GM19395 (cell line): ENCODE data around the gene SMYD3.
A peak's percentile ranks its signal among the peaks of the same experiment; 100 is the strongest.
"Not testable (repeated sequence)": the region's sequence is repeated elsewhere in the genome, so short reads cannot be mapped to it uniquely, and the experiment has no call there.

Experiments used
- ATAC-seq: cut with Tn5 transposase; IDR thresholded peaks from one replicate; pipeline ENCODE4 v1.9.1; 2021; ENCODE audit warnings: mild to moderate bottlenecking, moderate library complexity; ENCODE audit not compliant: unreplicated experiment

Gene SMYD3

DNA sequence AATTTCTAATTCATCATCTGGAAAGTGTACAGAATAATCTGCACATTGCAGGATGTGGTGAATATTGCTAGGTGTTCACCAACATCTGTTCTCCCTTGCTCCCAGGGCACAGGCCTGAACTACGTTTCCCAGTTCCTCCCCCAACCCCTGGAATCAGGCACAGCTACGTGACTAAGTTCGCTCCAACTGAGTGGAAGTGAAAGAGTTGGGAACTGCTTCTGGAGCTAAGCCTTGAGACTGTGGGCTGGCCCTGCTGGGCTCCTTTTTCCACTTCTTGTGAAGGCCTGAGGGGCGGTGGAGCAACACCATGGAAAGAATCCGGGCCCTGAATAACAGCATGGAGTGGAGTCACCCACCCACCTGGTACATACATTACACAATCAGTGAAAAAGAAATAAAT lies 534.6 kb downstream of the SMYD3 start:
- ATAC-seq = no peak

DNA sequence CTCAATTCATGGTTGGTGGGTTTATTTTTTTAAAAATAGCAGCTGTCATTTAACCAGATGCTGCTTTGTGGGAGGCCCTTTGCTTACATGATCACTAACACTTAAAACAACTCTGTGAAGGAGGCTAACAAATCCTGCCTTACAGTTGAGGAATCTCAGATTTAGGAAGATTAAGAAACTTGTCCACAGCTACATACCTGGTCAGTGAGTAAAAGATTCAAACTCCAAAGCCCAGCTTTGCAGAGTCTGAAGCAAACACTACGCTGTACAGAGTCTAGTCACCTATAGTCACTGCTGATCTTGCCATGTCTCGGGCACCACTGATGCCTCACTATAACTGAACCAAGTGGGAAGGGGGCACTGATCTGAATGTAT lies 535.4 kb downstream of the SMYD3 start:
- ATAC-seq = no peak

- ATAC-seq = not testable (repeated sequence)
Observed at GRCh38 chr1:245971076-245971710, 535.9 kb downstream of the SMYD3 start.

- ATAC-seq = no peak
Observed at GRCh38 chr1:245969283-245969682, 537.8 kb downstream of the SMYD3 start.

GRCh38 chr1:245968775-245969174 lies 538.3 kb downstream of the SMYD3 start:
- no peak for ATAC-seq

- ATAC-seq = no peak
Observed at GRCh38 chr1:245965398-245965797, 541.7 kb downstream of the SMYD3 start.

- ATAC-seq = no peak
Observed at GRCh38 chr1:245963649-245964048, 543.4 kb downstream of the SMYD3 start.

DNA sequence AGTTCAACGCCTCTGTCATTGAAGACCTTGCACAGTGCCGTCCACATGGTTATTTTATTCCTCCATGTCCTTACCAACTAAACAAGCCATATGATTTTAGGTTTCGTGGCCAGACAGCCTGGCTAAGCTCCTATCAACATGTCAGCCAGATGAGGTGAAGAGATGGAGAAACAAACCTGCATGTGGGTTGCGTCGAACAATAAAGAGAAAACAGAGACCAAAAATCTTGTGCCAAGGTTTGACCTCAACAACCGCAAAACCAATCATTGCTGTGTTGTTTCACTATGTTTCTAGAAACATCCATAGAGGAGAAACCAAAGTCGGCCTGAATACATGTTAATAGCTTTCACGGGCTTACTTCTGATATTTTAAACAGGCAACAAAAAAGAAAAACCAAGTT lies 544.6 kb downstream of the SMYD3 start:
- no peak for ATAC-seq

DNA sequence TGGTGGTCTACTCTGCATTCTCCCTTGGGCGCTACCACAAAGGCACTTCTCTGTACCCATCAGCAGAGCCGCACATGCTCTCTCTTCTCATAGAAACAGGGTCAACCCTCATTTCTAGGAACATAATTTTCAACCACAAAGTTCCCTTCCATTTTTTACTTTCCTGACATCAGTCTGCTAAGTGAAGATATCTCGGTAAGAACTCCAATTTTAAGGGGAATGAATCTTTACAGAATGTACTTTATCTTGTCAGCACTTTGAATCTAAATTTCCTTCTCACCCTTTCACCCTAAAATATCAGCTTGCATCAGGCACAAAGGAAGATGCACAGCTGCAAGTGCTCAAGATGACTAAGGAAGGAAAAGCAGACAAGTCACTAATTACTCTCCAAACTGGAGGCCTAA lies 545.9 kb downstream of the SMYD3 start:
- no peak for ATAC-seq

GRCh38 chr1:245960171-245960570 lies 546.9 kb downstream of the SMYD3 start:
- no peak for ATAC-seq

DNA sequence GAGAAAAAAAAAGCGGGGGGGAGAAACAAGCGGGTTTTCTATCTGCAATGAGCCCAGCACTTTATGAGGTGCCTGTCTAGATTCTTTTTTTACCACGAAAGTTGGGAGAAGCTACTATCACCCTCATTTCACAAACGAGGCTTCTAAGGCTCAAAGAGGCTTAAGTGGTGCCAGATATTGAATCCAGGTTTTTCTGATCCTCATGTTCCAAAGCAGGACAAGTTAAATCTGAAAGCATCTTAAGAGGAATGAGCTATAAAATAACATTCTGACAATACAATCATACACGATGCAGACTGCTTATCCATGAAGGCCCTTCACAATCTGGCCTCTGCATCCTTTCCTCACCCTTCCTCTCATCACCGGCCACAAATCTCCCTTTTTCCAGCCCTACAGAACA lies 549.1 kb downstream of the SMYD3 start:
- ATAC-seq = no peak

DNA sequence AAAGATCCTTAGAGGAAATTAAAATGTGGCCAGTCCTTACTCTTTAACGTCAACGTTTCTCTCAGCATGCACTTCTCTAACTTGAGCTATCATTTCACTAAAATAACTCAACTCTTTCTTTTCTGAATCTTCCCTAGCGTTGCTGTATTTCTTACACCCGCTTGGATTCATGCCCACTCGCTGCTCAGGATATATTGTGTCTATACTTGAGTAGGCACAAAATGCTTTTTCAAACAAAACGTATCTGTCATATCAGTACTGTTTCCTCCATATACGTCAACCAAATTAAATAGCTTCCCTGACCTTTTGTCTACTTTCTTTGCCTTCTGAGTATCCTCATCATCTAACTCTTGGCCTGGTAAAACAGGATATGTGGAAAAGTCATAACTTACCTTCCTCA lies 549.7 kb downstream of the SMYD3 start:
- ATAC-seq = no peak

DNA sequence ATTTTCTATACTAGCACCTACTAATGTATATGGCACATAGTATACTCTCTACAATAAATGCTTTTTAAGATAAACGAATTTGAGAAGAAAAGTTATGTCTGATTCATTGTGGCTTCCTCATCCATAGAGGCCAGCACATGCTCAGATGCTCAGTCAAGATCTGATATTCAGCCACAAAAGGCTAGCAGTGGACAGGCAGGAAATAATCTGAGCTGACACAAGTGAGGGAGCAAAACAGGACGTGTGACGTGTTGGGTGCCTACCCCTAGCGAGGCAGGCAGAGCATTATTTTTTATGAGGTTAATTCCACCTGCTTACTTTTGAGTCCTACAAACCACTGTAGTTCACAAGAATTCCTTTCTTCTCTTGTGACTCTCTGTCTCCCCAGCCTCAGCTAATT lies 550.9 kb downstream of the SMYD3 start:
- ATAC-seq = no peak

DNA sequence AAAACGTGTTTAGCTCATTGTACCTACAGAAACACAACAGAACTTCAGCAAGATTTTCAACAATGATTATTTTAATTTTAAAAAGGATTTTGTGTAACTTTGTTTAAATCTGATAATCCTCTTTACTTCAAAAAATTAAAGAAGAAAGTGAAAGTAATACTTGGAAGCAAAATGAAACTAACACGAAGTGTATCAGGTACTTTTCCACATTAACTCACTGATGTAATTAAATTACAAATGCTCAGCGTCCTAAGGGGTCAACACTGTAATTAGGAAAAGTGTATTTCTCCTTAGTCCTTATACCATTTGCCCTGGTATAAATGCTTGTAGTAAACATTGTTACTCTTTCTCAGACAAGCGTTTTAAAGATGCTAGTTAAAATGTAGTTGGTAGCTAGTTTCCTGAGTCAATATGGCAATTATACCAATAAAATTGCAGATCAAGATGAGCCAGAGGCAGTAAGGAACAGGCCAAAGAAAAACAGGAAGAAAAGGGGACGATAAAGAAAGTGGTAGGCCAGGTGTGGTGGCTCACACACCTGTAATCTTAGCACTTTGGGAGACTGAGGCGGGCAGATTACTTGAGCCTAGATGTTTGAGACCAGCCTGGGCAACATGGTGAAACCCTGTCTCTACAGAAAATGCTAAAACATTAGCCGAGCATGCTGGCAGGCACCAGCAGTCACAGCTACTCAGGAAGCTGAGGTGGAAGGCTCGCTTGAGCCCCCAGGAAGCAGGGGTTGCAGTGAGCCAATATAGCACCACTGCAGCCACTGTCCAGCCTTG lies 553.0 kb downstream of the SMYD3 start:
- ATAC-seq = peak; percentile 63

DNA sequence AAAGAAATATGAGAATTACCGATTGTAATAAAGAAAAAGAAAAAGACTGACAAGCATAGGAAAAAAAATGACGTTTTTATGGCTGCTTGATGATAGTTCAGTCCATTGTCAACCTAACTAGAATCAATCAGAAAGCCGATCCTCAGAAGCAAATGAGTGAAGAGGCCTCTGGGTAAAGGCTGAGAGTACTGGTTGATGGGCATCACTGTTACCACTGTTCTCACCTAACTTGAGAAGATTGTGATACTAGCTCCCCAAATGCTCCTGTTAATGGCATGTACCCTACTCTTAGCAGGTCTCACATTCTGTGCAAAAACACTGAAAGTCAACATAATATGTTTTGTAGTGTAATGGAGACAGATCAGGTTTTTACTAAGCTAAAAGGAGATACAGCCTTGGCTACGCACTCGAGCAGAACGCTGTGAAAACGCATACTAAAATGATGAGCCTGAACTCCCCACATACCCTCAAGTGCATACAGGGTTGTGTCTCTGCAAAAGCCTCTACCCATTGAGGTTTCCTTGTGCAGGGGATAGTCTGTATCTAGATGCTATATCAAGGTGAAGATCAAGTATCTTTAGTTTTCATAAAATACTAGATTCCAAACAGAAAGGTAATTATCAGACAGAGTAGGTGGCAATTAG lies 554.6 kb downstream of the SMYD3 start:
- no peak for ATAC-seq

- no peak for ATAC-seq
Observed at GRCh38 chr1:245948786-245949185, 558.3 kb downstream of the SMYD3 start.

GRCh38 chr1:245946905-245947304 lies 560.2 kb downstream of the SMYD3 start:
- ATAC-seq = no peak

DNA sequence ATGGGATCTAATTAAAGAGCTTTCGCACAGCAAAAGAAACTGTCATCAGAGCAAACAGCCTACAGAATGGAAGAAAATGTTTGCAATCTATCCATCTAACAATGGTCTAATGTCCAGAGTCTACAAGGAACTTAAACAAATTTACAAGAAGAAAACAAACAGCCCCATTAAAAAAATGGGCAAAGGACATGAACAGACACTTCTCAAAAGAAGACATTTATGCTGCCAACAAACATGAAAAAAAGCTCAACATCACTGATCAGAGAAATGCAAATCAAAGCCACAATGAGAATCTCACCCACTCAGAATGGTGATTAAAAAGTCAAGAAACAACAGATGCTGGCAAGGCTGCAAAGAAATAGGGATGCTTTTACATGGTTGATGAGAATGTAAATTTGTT lies 561.9 kb downstream of the SMYD3 start:
- ATAC-seq = not testable (repeated sequence)

DNA sequence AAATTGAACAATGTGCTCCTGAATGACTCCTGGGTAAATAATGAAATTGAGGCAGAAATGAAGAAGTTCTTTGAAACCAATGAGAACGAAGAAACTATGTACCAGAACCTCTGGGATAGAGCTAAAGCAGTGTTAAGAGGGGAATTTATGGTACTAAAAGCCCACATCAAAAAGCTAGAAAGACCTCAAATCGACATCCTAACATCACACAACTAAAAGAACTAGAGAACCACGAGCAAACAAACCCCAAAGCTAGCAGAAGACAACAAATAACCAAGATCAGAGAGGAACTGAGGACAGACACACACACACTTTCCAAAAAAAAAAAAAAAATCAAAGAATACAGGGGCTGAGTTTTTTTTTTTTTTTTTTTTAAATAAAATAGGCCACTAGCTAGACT lies 564.2 kb downstream of the SMYD3 start:
- no peak for ATAC-seq

- not testable (repeated sequence) for ATAC-seq
Observed at GRCh38 chr1:245941771-245942170, 565.3 kb downstream of the SMYD3 start.

GRCh38 chr1:245939756-245940345 lies 567.2 kb downstream of the SMYD3 start:
- ATAC-seq = no peak

DNA sequence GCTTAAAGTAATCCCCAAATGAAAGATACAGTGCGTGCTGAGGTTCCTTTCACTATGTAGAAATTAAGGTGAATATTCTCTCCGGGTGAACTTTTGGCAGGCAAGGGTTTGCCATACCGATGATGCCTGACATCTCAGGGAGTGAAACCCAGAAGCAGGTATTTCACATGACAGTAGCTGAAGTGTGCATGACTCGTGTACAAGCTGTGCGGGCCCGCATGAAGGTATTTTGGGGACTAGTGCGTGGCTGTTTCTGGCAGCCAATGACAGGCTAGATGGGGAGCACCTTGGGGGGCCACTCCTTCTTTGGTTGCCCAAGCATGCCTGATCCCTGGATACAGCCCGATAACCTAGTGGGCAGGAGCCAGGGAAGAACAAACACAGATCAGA lies 569.0 kb downstream of the SMYD3 start:
- no peak for ATAC-seq
